Measurements from ENCODE around the gene ATXN7. TPM values are rescaled to one million over a fixed set of nuclear protein-coding genes. Genes with fewer than 3 reads are reported as not detected.

ATXN7 gene
- total RNA-seq, 1 experiment from 2014 or later: 27.5 TPM

DNA sequence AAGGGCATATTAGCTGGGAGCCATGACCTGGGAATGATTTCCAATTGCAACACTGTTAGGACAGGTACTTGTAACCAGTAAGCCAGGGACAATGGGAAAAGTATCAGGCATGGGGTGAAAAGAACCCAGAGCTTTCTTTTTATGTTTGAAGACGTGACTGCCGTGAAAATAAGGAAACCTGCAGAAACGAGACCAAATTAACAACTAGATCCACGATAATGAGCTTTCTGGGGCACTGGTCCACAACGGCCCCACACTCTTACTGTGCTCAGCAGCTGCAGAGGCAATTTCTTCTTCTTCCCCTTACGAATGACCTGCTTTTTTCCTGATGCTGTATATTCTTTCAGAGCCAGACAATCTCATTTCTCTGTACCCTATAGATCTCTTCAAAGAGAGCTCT lies 33.1 kb upstream of the ATXN7 start:
- H3K4me3 ChIP-seq (replicated peaks in 1 of 2; ENCODE audit: low read depth in 1 of 2, low read length in 2 of 2): no peak overlapping the region
- H3K9ac ChIP-seq (ENCODE audit: low read length): no peak overlapping the region
- no peak for DNase-seq (ENCODE audit: low read depth, low spot score)
- peaks cover 8 to 12% of the 10 kb centered on the region in 2 experiments; a peak in 2 of 4 replicates for H3K36me3 ChIP-seq (ENCODE audit: control insufficient read depth in 1 of 2, insufficient read depth in 2 of 2, low read length in 2 of 2)
- H3K79me2 ChIP-seq (ENCODE audit: insufficient read depth, low read length): no peaks in the 10 kb centered on the region
- CTCF ChIA-PET: no interaction called here
- no peaks in the 10 kb centered on the region for H3K9me2 ChIP-seq (ENCODE audit: insufficient read depth)
- H3K4me2 ChIP-seq (ENCODE audit: low read length): no peak overlapping the region
- TF ChIP-seq, protein P1, sequence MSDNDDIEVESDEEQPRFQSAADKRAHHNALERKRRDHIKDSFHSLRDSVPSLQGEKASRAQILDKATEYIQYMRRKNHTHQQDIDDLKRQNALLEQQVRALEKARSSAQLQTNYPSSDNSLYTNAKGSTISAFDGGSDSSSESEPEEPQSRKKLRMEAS (IDR thresholded peaks at IDR 0.05): no peak
- TF ChIP-seq EZH2phosphoT487 (IDR thresholded peaks at IDR 0.05; ENCODE audit: borderline replicate concordance) (no peak), FOSL1 (IDR thresholded peaks at IDR 0.05; ENCODE audit: low read depth) (no peak), CBX3 (IDR thresholded peaks at IDR 0.05; ENCODE audit: low read depth) (no peak), SIN3A (IDR thresholded peaks at IDR 0.05; ENCODE audit: low read depth) (no peak), POLR2A (IDR thresholded peaks at IDR 0.05; ENCODE audit: borderline replicate concordance, extremely low read depth, insufficient read depth, insufficient read length) (no peak), RAD21 (IDR thresholded peaks at IDR 0.05; ENCODE audit: low read depth) (no peak), CTCF (IDR thresholded peaks at IDR 0.05 in 2 of 3, conservative IDR thresholded peaks at IDR 0.05 in 1 of 3; ENCODE audit: borderline replicate concordance in 1 of 3, insufficient read depth in 1 of 3, low read depth in 2 of 3, low read length in 2 of 3) (no peak), POLR2AphosphoS5 (IDR thresholded peaks at IDR 0.05; ENCODE audit: low read depth, low read length) (no peak), EZH2 (IDR thresholded peaks at IDR 0.05) (no peak), SRF (IDR thresholded peaks at IDR 0.05; ENCODE audit: low read depth) (no peak), ELF1 (IDR thresholded peaks at IDR 0.05; ENCODE audit: borderline replicate concordance, low read depth) (no peak), SP1 (IDR thresholded peaks at IDR 0.05; ENCODE audit: low read depth) (no peak), JUND (IDR thresholded peaks at IDR 0.05) (no peak), ZNF274 (IDR thresholded peaks at IDR 0.05; ENCODE audit: low read depth, low read length) (no peak)
- TF ChIP-seq, protein P2, sequence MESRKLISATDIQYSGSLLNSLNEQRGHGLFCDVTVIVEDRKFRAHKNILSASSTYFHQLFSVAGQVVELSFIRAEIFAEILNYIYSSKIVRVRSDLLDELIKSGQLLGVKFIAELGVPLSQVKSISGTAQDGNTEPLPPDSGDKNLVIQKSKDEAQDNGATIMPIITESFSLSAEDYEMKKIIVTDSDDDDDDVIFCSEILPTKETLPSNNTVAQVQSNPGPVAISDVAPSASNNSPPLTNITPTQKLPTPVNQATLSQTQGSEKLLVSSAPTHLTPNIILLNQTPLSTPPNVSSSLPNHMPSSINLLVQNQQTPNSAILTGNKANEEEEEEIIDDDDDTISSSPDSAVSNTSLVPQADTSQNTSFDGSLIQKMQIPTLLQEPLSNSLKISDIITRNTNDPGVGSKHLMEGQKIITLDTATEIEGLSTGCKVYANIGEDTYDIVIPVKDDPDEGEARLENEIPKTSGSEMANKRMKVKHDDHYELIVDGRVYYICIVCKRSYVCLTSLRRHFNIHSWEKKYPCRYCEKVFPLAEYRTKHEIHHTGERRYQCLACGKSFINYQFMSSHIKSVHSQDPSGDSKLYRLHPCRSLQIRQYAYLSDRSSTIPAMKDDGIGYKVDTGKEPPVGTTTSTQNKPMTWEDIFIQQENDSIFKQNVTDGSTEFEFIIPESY (IDR thresholded peaks at IDR 0.05; ENCODE audit: extremely low read depth, insufficient replicate concordance, low read length): no peak
- TF ChIP-seq, protein P3, sequence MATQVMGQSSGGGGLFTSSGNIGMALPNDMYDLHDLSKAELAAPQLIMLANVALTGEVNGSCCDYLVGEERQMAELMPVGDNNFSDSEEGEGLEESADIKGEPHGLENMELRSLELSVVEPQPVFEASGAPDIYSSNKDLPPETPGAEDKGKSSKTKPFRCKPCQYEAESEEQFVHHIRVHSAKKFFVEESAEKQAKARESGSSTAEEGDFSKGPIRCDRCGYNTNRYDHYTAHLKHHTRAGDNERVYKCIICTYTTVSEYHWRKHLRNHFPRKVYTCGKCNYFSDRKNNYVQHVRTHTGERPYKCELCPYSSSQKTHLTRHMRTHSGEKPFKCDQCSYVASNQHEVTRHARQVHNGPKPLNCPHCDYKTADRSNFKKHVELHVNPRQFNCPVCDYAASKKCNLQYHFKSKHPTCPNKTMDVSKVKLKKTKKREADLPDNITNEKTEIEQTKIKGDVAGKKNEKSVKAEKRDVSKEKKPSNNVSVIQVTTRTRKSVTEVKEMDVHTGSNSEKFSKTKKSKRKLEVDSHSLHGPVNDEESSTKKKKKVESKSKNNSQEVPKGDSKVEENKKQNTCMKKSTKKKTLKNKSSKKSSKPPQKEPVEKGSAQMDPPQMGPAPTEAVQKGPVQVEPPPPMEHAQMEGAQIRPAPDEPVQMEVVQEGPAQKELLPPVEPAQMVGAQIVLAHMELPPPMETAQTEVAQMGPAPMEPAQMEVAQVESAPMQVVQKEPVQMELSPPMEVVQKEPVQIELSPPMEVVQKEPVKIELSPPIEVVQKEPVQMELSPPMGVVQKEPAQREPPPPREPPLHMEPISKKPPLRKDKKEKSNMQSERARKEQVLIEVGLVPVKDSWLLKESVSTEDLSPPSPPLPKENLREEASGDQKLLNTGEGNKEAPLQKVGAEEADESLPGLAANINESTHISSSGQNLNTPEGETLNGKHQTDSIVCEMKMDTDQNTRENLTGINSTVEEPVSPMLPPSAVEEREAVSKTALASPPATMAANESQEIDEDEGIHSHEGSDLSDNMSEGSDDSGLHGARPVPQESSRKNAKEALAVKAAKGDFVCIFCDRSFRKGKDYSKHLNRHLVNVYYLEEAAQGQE (IDR thresholded peaks at IDR 0.05; ENCODE audit: low read depth): no peak
- TF ChIP-seq, protein P4, sequence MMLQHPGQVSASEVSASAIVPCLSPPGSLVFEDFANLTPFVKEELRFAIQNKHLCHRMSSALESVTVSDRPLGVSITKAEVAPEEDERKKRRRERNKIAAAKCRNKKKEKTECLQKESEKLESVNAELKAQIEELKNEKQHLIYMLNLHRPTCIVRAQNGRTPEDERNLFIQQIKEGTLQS (IDR thresholded peaks at IDR 0.05): no peak
- no peak overlapping the region for H3K27ac ChIP-seq (ENCODE audit: low read depth, low read length)
- H2AFZ ChIP-seq (ENCODE audit: low read depth, low read length, poor library complexity, severe bottlenecking): no peak overlapping the region
- no peaks in the 10 kb centered on the region for H4K20me1 ChIP-seq (ENCODE audit: insufficient read depth)
- no peaks in the 10 kb centered on the region for H3K4me1 ChIP-seq (ENCODE audit: control insufficient read depth in 1 of 2, insufficient read depth in 2 of 2, low read length in 2 of 2)
- H3K9me3 ChIP-seq (ENCODE audit: control insufficient read depth in 1 of 2, insufficient read depth in 1 of 2, low read depth in 1 of 2, low read length in 2 of 2): no peaks in the 10 kb centered on the region
- intact Hi-C loops (cut with micrococcal nuclease): no loop called here
- H3K27me3 ChIP-seq (ENCODE audit: insufficient read depth, low read length): no peaks in the 10 kb centered on the region
- no TSS peak for BruUV-seq (replicated peaks)
- ATAC-seq: no peak
- RAD21 ChIA-PET (ENCODE audit: low non-redundant PET in 1 of 2, low total read pairs in 2 of 2, uncharacterized antibody in 2 of 2, unreplicated experiment in 2 of 2): no interaction called here
- POLR2A ChIA-PET: no interaction called here

Data from HCT116 (cell line).